ENCODE measurements around the gene ZNF232.
A peak's percentile ranks its signal among the peaks of the same experiment; 100 is the strongest.
"Not testable (repeated sequence)": the region's sequence is repeated elsewhere in the genome, so short reads cannot be mapped to it uniquely, and the experiment has no call there.

ZNF232 gene

GRCh38 chr17:5111402-5112204, at the start of gene ZNF232:
Gene ZNF232 (minus strand): TSS chr17:5111878. CDS start chr17:5111822, 56 bp downstream.
- DNase-seq (ENCODE audit: low read depth), result peak; percentile 84

- DNase-seq (ENCODE audit: low read depth), result not testable (repeated sequence)
Observed at GRCh38 chr17:5160702-5161101, 49.0 kb upstream of the ZNF232 start.

DNA sequence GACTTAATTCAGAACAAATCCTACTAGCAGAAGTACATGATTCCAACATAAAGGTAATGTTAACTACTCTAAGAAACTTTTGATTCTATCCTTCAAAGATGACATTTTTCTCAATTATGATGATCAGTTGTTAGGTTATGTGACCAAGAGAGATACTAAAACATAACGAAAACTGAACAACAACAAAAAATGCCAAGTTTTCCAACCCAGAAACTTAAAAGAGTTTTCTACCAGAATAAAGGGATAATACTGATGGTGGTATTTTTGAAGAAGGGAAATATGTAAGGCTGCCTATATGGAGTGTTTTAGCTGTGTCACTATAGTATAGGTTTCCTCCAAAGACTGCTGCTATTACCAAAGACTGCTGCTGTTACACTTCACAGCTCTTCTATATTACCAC, 34.4 kb upstream of the ZNF232 start:
- not testable (repeated sequence) for DNase-seq (ENCODE audit: low read depth)

DNA sequence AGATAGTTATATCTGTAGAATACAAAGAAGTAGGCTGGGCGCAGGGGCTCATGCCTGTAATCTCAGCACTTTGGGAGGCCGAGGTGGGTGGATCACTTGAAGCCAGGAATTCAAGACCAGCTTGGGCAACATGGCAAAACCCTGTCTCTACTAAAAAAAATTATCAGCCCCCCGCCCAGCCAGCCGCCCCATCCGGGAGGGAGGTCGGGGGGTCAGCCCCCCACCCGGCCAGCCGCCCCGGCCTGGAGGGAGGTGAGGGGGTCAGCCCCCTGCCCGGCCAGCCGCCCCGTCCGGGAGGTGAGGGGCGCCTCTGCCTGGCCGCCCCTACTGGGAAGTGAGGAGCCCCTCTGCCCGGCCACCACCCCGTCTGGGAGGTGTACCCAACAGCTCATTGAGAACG, 31.2 kb upstream of the ZNF232 start:
- DNase-seq (ENCODE audit: low read depth), result not testable (repeated sequence)

GRCh38 chr17:5139458-5139732, 27.7 kb upstream of the ZNF232 start:
- no peak for DNase-seq (ENCODE audit: low read depth)

- DNase-seq (ENCODE audit: low read depth), result no peak
Observed at GRCh38 chr17:5138616-5139457, 27.2 kb upstream of the ZNF232 start.

- DNase-seq (ENCODE audit: low read depth), result not testable (repeated sequence)
Observed at GRCh38 chr17:5138198-5138544, 26.5 kb upstream of the ZNF232 start.

- DNase-seq (ENCODE audit: low read depth), result not testable (repeated sequence)
Observed at GRCh38 chr17:5137511-5138197, 26.0 kb upstream of the ZNF232 start.

DNA sequence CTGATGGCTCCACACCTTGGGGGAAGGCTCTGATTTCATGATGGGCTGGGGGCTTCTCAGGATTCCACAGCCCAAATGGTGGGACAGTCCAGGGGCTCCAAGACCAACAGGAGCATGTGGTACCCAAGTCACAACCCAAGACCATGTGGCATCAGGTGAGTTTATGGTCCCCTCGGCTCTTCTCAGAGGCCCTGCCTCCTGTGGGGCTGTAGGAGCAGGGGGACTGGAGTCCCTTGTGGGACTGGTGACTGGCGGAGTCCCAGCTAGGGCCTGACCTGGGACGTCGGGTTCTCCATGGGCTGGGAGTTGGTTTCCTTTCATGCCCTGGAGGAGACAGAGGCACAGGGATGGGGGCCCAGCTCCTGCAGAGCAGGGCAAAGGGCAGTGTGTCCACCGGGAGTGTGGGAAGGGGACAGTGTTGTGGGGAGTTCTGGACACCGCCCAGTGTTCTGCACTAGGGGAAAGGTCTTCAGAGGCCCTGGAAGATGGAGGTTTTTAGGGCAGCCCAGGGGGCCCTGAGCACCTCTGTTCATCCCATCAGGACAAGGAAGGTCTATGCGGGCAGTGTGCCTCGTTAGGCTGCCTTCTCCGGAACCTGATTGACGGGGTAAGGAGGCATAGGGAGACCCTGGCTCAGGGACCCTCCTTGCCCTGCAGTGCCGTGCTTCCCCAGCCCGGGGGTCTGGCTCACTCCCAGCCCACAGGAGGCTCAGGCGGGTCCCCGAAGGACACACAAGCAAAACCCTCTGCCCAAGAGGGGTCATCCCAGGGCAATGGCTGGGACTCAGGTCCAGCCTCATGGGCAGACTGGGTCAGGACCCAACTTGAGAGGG, 25.1 kb upstream of the ZNF232 start:
- not testable (repeated sequence) for DNase-seq (ENCODE audit: low read depth)

- no peak for DNase-seq (ENCODE audit: low read depth)
Observed at GRCh38 chr17:5135726-5136579, 24.3 kb upstream of the ZNF232 start.

GRCh38 chr17:5135131-5135712, 23.5 kb upstream of the ZNF232 start:
- not testable (repeated sequence) for DNase-seq (ENCODE audit: low read depth)

DNA sequence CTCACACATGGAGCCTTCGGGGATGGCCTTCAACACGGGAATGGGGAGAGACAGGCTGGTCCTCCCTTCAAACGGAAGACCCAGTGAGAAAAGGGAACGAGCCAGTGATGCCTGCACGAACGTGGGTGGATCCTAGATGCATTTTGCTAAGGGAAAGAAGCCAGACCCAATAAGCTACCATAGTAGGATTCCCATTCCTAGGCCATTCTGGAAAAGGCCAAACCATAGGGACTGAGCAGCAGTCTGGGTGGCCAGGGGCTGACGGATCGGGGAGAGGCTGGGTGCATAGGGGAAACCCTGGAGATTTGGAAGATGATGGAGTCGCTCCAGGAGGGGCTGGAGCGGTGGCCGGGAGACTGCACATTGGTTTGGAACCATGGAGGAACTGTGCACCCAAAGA, 22.9 kb upstream of the ZNF232 start:
- DNase-seq (ENCODE audit: low read depth), result not testable (repeated sequence)

DNA sequence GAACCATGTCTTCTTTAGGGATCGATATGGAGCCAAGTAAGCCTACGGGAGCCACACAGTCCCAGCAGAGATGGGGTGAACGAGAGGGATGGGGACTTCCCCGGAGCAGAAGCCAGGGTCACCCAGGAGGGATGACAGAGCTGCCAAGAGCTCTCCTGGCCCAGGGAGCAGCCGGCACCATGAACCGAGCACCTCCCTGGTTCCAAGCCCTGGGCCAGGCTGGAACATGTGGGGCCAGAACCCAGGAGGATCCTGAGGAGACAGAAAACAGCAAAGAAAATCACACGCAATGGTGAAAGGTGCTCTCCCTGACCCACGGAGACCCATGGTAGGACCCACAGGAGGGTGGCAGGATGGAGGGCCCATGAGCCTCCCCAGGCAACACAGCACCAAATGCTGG, 22.3 kb upstream of the ZNF232 start:
- DNase-seq (ENCODE audit: low read depth), result not testable (repeated sequence)

- DNase-seq (ENCODE audit: low read depth), result no peak
Observed at GRCh38 chr17:5133311-5133710, 21.6 kb upstream of the ZNF232 start.

GRCh38 chr17:5132503-5133225, 21.0 kb upstream of the ZNF232 start:
- DNase-seq (ENCODE audit: low read depth), result not testable (repeated sequence)

- not testable (repeated sequence) for DNase-seq (ENCODE audit: low read depth)
Observed at GRCh38 chr17:5131799-5132502, 20.3 kb upstream of the ZNF232 start.

DNA sequence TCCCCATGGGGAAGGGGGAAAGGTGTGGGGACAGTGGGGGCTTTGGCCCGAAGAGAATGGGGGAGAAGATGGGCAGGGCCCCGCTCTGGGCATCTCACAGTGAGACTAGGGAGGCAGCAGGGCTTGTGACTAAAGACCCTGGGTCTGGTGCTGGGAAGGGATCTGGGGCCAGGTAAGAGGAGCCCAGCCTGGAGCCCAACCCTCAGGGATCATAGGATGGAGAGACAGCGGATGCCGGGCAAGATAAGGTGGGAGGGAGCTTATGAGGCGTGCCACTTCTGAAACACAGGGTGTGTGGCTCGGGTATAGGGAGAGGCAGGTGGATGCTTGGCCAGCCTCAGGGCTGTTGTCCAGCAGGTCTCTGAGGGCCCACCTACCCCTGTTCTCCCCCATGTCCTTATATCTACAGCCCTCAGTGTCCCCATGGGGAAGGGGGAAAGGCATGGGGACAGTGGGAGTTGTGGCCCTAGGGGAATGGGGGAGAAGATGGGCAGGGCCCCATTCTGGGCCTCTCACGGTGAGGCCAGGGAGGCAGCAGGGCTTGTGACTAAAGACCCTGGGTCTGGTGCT, 19.6 kb upstream of the ZNF232 start:
- no peak for DNase-seq (ENCODE audit: low read depth)

GRCh38 chr17:5130687-5131086, 19.0 kb upstream of the ZNF232 start:
- not testable (repeated sequence) for DNase-seq (ENCODE audit: low read depth)

- not testable (repeated sequence) for DNase-seq (ENCODE audit: low read depth)
Observed at GRCh38 chr17:5130261-5130660, 18.6 kb upstream of the ZNF232 start.

Measured in fibroblast of the conjunctiva (primary cell).